Measurements from ENCODE around the gene NDUFV2. TPM values are rescaled to one million over a fixed set of nuclear protein-coding genes. Genes with fewer than 3 reads are reported as not detected.

Gene NDUFV2
- total and polyA plus RNA-seq, 2 donors (not counting 3 experiments of a cell fraction or from before 2014, with no cell fraction given): 65.7 to 152 TPM

- dilution Hi-C loops (cut with MboI; ENCODE audit: extremely low pct_ligation_motif_present, low sequenced_read_pairs) (no loop called here), intact Hi-C loops (cut with micrococcal nuclease) (no loop called here)
- CTCF ChIA-PET: interaction anchor here (1.2 to 1.4 kb wide), 3 partner anchors 16 to 340 kb away, joined by 3 to 4 read pairs (median 3); no protein-coding TSS in a partner anchor
- no peaks in the 10 kb centered on the region for H4K20me1 ChIP-seq (replicated peaks; ENCODE audit: control insufficient read depth, extremely low read depth, insufficient read depth, low read length)
- no peaks in the 10 kb centered on the region for H3K9me3 ChIP-seq (replicated peaks; ENCODE audit: control insufficient read depth, insufficient read depth, low read length)
- no peaks in the 10 kb centered on the region for H3K36me3 ChIP-seq (ENCODE audit: control insufficient read depth in 2 of 2, extremely low read depth in 1 of 2, insufficient read depth in 2 of 2, low read length in 2 of 2)
- peaks cover 5% of the 10 kb centered on the region for H3K4me1 ChIP-seq (ENCODE audit: control insufficient read depth, extremely low read depth, insufficient read depth, low read length)
- FAIRE-seq (no peak), DNase-seq (ENCODE audit: low read depth, low spot score) (no peak)
- BruUV-seq (replicated peaks): no TSS peak
- peaks cover 79% of the 10 kb centered on the region for H3K79me2 ChIP-seq (ENCODE audit: control insufficient read depth, insufficient read depth, low read length)
- no peak overlapping the region for H3K4me3 ChIP-seq (replicated peaks in 1 of 3; ENCODE audit: insufficient read depth in 1 of 3, low read depth in 1 of 3, low read length in 3 of 3)
- no peak overlapping the region for H3K4me2 ChIP-seq (ENCODE audit: insufficient read depth, low read length)
- H3K27me3 ChIP-seq (ENCODE audit: control insufficient read depth in 2 of 2, insufficient read depth in 2 of 2, low read length in 2 of 2): no peaks in the 10 kb centered on the region
- no peak overlapping the region for H3K9ac ChIP-seq (replicated peaks; ENCODE audit: extremely low read depth, insufficient read depth, low read length)
- POLR2A ChIA-PET: no interaction called here
- TF ChIP-seq MYC (IDR thresholded peaks at IDR 0.05; ENCODE audit: low read depth, low read length) (no peak), MAX (IDR thresholded peaks at IDR 0.05; ENCODE audit: insufficient read depth, insufficient read length) (no peak), POLR2AphosphoS5 (IDR thresholded peaks at IDR 0.05; ENCODE audit: insufficient read depth, low read depth, low read length) (no peak), POLR2A (IDR thresholded peaks at IDR 0.05; ENCODE audit: low read depth, low read length) (no peak), EZH2 (IDR thresholded peaks at IDR 0.05; ENCODE audit: borderline replicate concordance, low read depth, low read length, severe bottlenecking) (no peak), GATA2 (IDR thresholded peaks at IDR 0.05; ENCODE audit: insufficient read depth, insufficient read length, low read depth, low read length) (no peak), CTCF (IDR thresholded peaks at IDR 0.05; ENCODE audit: extremely low read depth in 1 of 2, insufficient read depth in 1 of 2, low read depth in 1 of 2, low read length in 2 of 2) (no peak), FOS (IDR thresholded peaks at IDR 0.05; ENCODE audit: borderline replicate concordance, insufficient read depth, low read length) (no peak), JUN (IDR thresholded peaks at IDR 0.05; ENCODE audit: borderline replicate concordance, insufficient read depth, insufficient read length, low read depth) (no peak)
- H3K27ac ChIP-seq (ENCODE audit: insufficient read depth, low read depth, low read length): no peak overlapping the region
- no peak overlapping the region for H2AFZ ChIP-seq (ENCODE audit: low read depth, low read length)
- no peaks in the 10 kb centered on the region for H3K9me1 ChIP-seq (replicated peaks; ENCODE audit: control insufficient read depth, extremely low read depth, insufficient read depth, low read length)
Observed at GRCh38 chr18:9177031-9177430, 74.5 kb downstream of the NDUFV2 start.

Measured in endothelial cell of umbilical vein (primary cell).